KBM-7 (cell line): ENCODE data around the gene SNX4.

Experiments
- DNase-seq: peaks from one replicate; pipeline ENCODE4 v3.0.0-alpha.2; 2015
- in situ Hi-C: fragments of 300-500 bp; cut with MboI; formaldehyde crosslinking; loops from 2 replicates; pipeline ENCODE4 v1.14.3; 2020; ENCODE audit warnings: low sequenced_read_pairs, low pct_unique_long_range_greater_than_20kb, mixed read lengths

Gene SNX4

DNA sequence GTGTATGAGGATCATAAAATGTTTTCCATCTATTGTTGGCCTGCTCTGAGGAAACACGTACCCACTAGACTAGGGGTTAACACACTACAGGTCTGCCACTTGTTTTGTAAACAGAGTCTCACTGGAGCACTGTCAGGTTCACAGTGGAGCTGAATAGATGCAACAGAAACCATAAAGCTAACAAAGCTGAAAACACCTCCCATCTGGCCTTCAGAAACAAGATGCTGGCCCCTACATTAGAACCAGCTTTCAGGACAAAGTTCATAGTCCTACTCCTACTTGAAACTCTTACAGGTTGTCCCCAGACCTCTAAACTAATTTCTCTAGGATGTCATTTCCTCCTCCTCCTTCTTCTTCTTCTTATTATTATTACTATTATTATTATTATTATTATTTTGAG is 42.3 kb downstream of the SNX4 start:
- in situ Hi-C loops = no loop called here
- no peak for DNase-seq

GRCh38 chr3:125470671-125471070 is 49.3 kb downstream of the SNX4 start:
- no peak for DNase-seq
- in situ Hi-C loops = no loop called here

- no peak for DNase-seq
- in situ Hi-C loops = no loop called here
Observed at GRCh38 chr3:125462722-125463299, 57.2 kb downstream of the SNX4 start.

GRCh38 chr3:125461896-125462295 is 58.1 kb downstream of the SNX4 start:
- no peak for DNase-seq
- in situ Hi-C loops = no loop called here

DNA sequence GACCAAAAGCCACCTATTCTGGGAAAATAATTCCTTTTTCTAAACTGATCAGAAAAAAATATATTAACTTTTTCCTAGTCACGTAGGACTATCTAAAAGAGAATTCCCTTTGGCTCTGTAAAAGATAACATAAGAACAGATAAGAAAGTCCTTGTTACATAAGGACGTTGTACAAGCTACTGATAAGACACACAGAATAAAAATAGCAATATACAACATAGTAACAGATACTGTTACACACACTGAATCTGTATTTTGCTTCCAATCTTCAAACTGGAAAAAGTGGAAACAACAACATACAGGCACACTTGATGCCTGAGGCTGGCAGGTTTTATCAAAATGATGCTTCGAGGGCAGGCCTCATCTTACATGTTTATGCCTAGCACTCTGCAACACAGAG is 59.8 kb downstream of the SNX4 start:
- DNase-seq = no peak
- in situ Hi-C loops = no loop called here

DNA sequence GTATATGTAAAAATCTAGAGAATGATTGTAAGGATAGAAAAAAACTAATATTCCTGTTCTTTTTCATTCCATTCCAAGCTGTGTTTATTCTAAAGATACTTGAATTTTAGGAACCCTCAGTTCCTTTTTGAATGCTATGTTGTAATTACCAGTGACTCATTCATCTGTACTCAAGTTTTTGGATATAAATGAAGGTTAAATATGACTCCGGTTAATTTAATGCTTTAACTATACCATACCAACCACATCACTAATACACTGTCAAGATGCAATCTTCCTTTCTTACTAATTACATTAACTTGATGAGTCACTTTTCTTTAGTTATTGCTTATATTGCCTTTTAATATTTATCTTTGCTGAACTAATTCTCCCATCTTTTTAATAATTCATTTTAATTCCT is 76.1 kb downstream of the SNX4 start:
- no peak for DNase-seq

GRCh38 chr3:125442506-125442905 is 77.5 kb downstream of the SNX4 start:
- in situ Hi-C loops = no loop called here
- DNase-seq = no peak

More for the DNA sequence above, 76.1 kb downstream of the SNX4 start:
- in situ Hi-C loops = no loop called here

DNA sequence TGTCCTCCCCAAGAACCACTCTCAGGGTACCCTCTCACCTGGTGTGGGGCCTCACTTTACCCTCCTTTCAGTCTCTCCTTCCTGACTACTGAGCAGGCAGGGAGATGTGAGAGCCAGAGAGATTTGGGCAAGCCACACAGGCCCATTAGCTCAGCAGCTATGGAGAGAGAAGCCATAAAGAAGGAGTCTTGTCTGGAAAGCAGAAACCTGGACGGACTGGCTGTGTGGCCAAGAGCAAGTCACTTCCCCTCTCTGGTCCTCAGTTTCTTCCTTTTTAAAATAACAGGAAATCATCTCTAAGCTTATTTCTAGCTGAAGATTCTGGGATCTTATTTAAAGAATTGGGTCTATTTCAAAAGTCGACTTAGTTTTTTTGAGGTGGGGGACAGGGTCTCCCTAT is 79.0 kb downstream of the SNX4 start:
- in situ Hi-C loops = no loop called here
- no peak for DNase-seq

- in situ Hi-C loops = no loop called here
Observed at GRCh38 chr3:125440559-125440955, 79.4 kb downstream of the SNX4 start.

DNA sequence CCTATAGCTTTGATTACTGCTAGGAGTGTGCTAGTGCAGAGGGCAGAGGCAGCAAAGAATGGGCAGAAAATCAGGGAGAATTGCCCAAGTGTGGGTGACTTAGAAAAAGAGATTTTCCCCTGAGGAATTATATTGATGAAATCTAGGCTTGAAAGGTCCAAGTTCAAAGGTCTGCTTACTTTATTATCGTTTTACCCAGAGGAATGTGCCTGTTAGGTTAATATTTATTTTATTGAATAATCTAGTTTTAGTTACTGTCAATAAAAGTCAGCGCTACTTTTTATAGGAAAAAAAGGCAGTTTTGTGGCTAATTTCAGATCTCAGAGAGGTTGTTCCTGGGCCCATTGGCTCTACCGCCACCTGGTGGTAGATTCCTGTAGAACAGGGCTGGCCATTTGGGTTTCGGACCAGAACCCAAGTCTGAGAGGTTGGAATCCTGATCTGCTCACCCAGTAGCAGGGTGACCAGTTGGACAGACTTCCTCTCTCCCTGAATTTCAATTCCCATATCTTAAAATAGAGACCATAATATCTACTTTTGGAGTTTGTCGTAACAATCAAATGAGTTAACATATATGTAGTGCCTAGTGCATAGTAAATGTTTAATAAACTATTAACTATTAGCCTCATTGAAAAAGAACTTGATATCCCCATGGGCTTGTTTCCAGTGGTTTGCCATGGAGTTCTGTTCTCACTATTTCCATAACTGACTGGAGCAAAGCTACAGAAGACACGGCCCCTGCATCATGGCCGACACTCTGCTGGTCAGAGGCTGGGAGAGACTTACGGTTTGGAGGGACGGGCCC is 82.2 kb downstream of the SNX4 start:
- peak; percentile 48 for DNase-seq
- in situ Hi-C loops = no loop called here

More at GRCh38 chr3:125440559-125440955, 79.4 kb downstream of the SNX4 start:
- no peak for DNase-seq

DNA sequence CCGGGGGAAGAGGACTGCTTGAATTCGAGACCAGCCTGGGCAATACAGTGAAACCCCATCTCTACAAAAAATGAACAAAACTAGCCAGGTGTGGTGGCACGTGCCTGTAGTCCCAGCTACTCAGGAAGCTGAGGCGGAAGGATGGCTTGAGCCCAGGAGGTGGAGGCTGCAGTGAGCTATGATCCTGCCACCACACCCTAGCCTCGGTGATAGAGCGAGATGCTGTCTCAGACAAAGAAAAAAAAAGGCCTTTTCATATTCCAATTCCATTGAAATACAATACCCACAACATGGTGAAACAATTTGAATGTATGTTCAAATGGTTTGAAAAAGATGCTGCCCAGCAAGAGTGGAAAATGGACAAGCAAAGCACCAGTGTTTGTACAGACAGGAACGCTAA is 83.1 kb downstream of the SNX4 start:
- DNase-seq = no peak
- in situ Hi-C loops = no loop called here

DNA sequence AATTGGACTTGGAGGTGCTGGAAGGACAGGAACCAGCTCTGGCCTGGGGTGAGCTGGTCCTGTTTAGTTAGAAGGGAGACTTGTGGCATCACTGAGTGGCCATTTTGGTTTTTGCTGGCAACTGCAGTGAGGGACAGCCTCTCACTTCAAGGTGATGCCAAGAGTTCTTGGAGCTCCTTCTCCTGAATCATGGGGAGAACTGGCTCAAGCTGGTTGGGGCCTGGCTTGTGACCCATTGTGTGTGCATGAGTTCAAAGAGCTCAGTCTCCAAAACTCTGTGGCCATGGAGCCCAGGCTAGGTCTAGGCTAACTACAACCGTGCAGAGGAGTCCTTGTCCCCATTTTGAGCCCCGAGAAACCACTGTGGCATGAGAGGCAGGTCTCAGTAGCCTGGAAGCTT is 84.8 kb downstream of the SNX4 start:
- in situ Hi-C loops = no loop called here
- DNase-seq = no peak

DNA sequence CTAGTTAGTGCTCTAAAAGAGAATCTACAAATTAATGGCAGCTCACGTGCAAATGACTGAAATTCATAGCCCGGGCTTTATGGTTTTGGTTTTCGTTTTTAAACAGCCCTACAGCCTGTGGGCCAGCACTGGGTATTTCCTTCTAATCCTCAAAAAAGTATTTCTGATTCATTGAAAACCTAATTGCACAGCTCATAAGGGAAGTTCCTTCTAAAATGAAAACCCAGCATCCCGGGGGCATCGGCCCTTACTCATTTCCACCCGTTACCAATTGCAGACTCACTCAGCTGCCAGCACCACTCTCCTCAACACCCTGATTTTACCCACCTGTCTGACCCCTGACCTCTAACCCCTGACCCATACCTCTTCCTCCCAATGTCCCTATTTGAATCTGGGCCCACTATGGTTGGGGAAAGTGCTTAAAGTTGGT is 85.4 kb downstream of the SNX4 start:
- DNase-seq = no peak
- in situ Hi-C loops = no loop called here

GRCh38 chr3:125433611-125434041 is 86.4 kb downstream of the SNX4 start:
- no peak for DNase-seq
- in situ Hi-C loops = no loop called here

DNA sequence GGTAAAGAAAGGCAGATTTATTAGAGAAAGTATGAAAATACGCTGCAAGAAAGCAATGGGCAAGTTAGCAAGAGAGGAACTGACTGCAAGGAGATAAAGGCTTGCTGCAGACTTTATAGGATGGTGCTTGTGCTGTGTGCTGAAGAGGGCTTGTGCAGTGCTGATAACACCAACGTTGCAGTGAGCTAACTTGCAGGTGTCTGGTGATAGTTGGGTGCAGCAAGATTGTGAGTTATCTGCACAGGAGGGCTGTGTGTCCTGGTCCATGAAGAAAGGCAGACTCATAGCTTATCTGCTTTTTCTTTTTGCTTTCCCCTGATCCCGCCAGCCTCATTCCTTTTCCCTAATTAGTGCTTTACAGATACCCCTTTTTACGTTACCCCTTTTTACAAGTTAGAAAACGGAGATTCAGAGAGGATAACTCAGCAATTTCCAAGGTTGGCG is 86.9 kb downstream of the SNX4 start:
- DNase-seq = no peak
- in situ Hi-C loops = no loop called here

- no peak for DNase-seq
- in situ Hi-C loops = no loop called here
Observed at GRCh38 chr3:125431912-125432790, 87.9 kb downstream of the SNX4 start.

DNA sequence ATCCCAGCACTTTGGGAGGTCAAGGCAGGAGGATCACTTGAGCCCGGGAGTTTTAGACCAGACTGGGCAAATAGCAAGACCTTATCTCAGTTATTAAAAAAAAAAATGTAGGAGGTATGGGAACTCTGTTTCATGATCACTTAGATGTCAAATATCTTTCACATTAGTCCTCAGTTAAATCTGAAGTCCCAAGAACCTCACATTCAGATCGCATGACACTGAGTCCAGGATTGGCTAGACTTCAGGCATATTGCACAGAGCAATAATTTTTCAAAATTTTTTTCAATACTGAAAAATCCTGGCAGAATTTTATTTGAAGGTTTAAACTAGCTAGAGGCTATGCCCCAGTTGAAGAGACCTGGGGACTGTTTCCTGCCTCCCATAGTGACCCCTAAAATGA is 88.6 kb downstream of the SNX4 start:
- in situ Hi-C loops = no loop called here
- no peak for DNase-seq

DNA sequence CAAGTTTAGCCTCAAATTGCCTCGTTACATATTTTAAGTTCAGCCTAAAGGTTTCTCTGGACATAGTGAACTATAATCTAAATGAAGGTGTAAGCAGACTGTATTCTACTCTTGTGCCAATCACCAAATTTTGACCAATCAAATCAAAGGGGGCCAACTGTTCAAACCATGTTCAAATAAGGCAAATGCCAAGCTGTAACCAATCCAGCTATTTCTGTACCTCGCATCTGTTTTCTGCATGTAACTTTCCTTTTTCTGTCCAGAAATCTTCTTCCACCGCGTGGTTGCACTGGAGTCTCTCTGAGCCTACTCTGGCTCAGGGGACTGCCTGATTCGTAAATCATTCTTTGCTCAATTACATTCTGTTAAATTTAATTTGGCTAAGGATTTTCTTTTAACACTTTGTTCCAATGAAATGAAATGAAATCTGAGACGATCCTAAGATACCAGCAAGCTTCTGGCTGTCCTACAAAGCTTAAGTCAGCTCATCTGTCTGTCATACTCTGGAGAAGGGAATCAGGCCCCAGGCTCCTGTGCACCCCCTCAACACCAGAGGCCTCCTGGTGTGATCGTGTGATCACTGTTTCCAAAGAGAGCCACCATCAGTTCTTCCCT is 91.7 kb downstream of the SNX4 start:
- DNase-seq = no peak
- in situ Hi-C loops = no loop called here

GRCh38 chr3:125418306-125418705 is 101.7 kb downstream of the SNX4 start:
- in situ Hi-C loops = no loop called here
- DNase-seq = no peak
